ENCODE data around the gene RSPH6A. TPM values are rescaled to one million over a fixed set of nuclear protein-coding genes. Genes with fewer than 3 reads are reported as not detected.

The RSPH6A gene
- total and polyA plus RNA-seq, 2 of the 13 experiments (the other 11 are each of a cell fraction or from before 2014, with no cell fraction given): 0.07 TPM; not detected in 1

DNA sequence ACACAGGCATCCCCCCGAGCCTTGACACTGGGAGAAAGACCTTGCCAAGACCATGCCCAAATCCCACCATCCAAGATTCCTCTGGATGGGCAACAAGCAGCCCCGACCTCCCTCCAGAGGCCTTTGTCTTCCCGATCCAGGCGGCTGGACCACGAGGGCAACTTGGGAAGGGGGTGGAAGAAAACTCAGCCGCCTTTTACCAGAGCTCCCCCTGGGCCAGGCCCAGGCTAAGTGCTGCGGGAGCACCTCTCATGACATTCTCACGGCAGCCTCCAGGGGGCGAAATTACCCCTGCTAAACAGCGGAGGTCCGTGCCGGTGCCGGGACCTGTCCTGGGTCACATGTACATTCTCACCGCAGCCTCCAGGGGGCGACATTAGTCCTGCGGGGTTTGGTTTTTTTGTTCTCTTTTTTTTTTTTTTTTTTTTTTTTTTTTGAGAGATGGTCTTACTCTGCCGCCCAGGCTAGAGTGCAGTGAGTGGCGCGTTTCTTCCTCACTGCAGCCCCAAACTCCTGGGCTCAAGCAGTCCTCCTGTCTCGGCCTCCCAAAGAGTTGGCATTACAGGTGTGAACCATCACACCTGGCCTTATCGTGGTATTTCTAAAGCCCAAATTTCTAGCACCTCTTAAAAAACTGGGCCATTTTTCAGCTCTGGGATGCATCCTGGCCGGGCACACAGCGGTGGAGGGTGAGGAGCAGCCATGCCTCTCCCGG, 2.1 kb upstream of the RSPH6A start:
- H3K4me2 ChIP-seq (ENCODE audit: low read depth, low read length): no peak overlapping the region
- ChIA-PET CTCF (ENCODE audit: low intra/inter-chr PET ratio, low total read pairs) (interaction anchor here (0.6 to 2.6 kb wide), 6 partner anchors 46 to 260 kb away, joined by 3 to 50 read pairs (median 5); partner anchors contain the start of genes IRF2BP1 and SYMPK), POLR2A (interaction anchor here (0.6 to 1.9 kb wide), 9 partner anchors 9 to 151 kb away, joined by 3 to 15 read pairs (median 4); partner anchors contain the start of genes FOXA3, SIX5 and SYMPK)
- H3K4me1 ChIP-seq (ENCODE audit: insufficient read depth, low read length): no peaks in the 10 kb centered on the region
- peak; percentile 87 for ATAC-seq
- 35% methylated on average over 17 of the region's 24 CpGs for WGBS (ENCODE audit: low lambda C conversion rate)
- intact Hi-C loops (cut with micrococcal nuclease; ENCODE audit: unreplicated experiment): loop anchor here (1.0 to 5.0 kb wide), 4 partner anchors 47 to 260 kb away; partner anchors contain the start of gene FOXA3
- H2AFZ ChIP-seq (ENCODE audit: low read length): no peak overlapping the region
- H3K4me3 ChIP-seq (replicated peaks in 1 of 3; ENCODE audit: insufficient read depth in 1 of 3, low read depth in 2 of 3, low read length in 3 of 3): no peak overlapping the region
- H4K20me1 ChIP-seq (ENCODE audit: insufficient read depth, low read length): no peaks in the 10 kb centered on the region
- H3K27me3 ChIP-seq (ENCODE audit: control insufficient read depth in 1 of 2, insufficient read depth in 2 of 2, low read length in 2 of 2): no peaks in the 10 kb centered on the region
- DNase-seq (ENCODE audit: low spot score): peak; percentile 87
- peak; percentile 95 for FAIRE-seq
- BruUV-seq (replicated peaks): no TSS peak
- no peak overlapping the region for H3K27ac ChIP-seq (ENCODE audit: extremely low read length, insufficient read depth, low read length)
- H3K79me2 ChIP-seq (ENCODE audit: insufficient read depth, low read length): no peaks in the 10 kb centered on the region
- no peaks in the 10 kb centered on the region for H3K9me3 ChIP-seq (ENCODE audit: low read length)
- in situ Hi-C loops (cut with HindIII; ENCODE audit: extremely low pct_ligation_motif_present, low pct_unique_long_range_greater_than_20kb): loop anchor here (10.0 kb wide), 1 partner anchor 198 kb away; no protein-coding TSS in a partner anchor
- H3K36me3 ChIP-seq (replicated peaks in 1 of 2; ENCODE audit: control insufficient read depth in 1 of 2, insufficient read depth in 2 of 2, low read length in 2 of 2): peaks cover 8 to 16% of the 10 kb centered on the region in 2 experiments
- no peak overlapping the region for H3K9ac ChIP-seq (ENCODE audit: insufficient read depth, low read depth, low read length)
- peak; percentile 36; the same call in 1 of the 2 replicates for TF ChIP-seq ZFX (CRISPR knock-in tag; IDR thresholded peaks at IDR 0.05; ENCODE audit: low read depth)
- TF ChIP-seq ZNF660 (CRISPR knock-in tag; IDR thresholded peaks at IDR 0.05; ENCODE audit: borderline replicate concordance, low read depth): no peak
- peak; percentile 57; the same call in 1 of the 2 replicates for TF ChIP-seq KMT2A (CRISPR knock-in tag; IDR thresholded peaks at IDR 0.05)
- TF ChIP-seq, protein P1, sequence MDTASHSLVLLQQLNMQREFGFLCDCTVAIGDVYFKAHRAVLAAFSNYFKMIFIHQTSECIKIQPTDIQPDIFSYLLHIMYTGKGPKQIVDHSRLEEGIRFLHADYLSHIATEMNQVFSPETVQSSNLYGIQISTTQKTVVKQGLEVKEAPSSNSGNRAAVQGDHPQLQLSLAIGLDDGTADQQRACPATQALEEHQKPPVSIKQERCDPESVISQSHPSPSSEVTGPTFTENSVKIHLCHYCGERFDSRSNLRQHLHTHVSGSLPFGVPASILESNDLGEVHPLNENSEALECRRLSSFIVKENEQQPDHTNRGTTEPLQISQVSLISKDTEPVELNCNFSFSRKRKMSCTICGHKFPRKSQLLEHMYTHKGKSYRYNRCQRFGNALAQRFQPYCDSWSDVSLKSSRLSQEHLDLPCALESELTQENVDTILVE (CRISPR knock-in tag; IDR thresholded peaks at IDR 0.05): no peak
- peak; percentile 48; the same call in 1 of the 2 replicates for TF ChIP-seq ZNF614 (CRISPR knock-in tag; IDR thresholded peaks at IDR 0.05; ENCODE audit: borderline replicate concordance)
- TF ChIP-seq HOXA3 (CRISPR knock-in tag; IDR thresholded peaks at IDR 0.05): 0 out of 2 replicates have a peak, but pooled peaks have one; percentile 16
- TF ChIP-seq, protein P2, sequence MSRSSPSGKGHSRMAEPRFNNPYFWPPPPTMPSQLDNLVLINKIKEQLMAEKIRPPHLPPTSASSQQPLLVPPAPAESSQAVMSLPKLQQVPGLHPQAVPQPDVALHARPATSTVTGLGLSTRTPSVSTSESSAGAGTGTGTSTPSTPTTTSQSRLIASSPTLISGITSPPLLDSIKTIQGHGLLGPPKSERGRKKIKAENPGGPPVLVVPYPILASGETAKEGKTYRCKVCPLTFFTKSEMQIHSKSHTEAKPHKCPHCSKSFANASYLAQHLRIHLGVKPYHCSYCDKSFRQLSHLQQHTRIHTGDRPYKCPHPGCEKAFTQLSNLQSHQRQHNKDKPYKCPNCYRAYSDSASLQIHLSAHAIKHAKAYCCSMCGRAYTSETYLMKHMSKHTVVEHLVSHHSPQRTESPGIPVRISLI (CRISPR knock-in tag; IDR thresholded peaks at IDR 0.05; ENCODE audit: borderline replicate concordance): peak; percentile 96
- TF ChIP-seq ARNTL (CRISPR knock-in tag; IDR thresholded peaks at IDR 0.05): peak; percentile 56; the same call in 1 of the 2 replicates
- TF ChIP-seq, protein P3, sequence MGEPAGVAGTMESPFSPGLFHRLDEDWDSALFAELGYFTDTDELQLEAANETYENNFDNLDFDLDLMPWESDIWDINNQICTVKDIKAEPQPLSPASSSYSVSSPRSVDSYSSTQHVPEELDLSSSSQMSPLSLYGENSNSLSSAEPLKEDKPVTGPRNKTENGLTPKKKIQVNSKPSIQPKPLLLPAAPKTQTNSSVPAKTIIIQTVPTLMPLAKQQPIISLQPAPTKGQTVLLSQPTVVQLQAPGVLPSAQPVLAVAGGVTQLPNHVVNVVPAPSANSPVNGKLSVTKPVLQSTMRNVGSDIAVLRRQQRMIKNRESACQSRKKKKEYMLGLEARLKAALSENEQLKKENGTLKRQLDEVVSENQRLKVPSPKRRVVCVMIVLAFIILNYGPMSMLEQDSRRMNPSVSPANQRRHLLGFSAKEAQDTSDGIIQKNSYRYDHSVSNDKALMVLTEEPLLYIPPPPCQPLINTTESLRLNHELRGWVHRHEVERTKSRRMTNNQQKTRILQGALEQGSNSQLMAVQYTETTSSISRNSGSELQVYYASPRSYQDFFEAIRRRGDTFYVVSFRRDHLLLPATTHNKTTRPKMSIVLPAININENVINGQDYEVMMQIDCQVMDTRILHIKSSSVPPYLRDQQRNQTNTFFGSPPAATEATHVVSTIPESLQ (CRISPR knock-in tag; conservative IDR thresholded peaks at IDR 0.05): no peak
- 0 out of 2 replicates have a peak, but pooled peaks have one; percentile 44 for TF ChIP-seq ZNF501 (CRISPR knock-in tag; IDR thresholded peaks at IDR 0.05)
- TF ChIP-seq, protein P4, sequence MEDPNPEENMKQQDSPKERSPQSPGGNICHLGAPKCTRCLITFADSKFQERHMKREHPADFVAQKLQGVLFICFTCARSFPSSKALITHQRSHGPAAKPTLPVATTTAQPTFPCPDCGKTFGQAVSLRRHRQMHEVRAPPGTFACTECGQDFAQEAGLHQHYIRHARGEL (CRISPR knock-in tag; IDR thresholded peaks at IDR 0.05): 0 out of 2 replicates have a peak, but pooled peaks have one; percentile 70
- TF ChIP-seq ZNF350 (CRISPR knock-in tag; IDR thresholded peaks at IDR 0.05; ENCODE audit: borderline replicate concordance, low read depth): peak; percentile 48; the same call in 1 of the 2 replicates
- TF ChIP-seq KDM5B (CRISPR knock-in tag; IDR thresholded peaks at IDR 0.05; ENCODE audit: borderline replicate concordance): peak; percentile 42; the same call in 1 of the 2 replicates
- peak; percentile 60 for TF ChIP-seq ZBTB33 (CRISPR knock-in tag; IDR thresholded peaks at IDR 0.05)
- TF ChIP-seq GATAD1 (CRISPR knock-in tag; IDR thresholded peaks at IDR 0.05): 0 out of 2 replicates have a peak, but pooled peaks have one; percentile 19

Data from HepG2 (cell line).